ENCODE results near the gene LPO. TPM values are rescaled to one million over a fixed set of nuclear protein-coding genes. Genes with fewer than 3 reads are reported as not detected.

Gene LPO
- not detected for polyA plus RNA-seq (2013, experiment 1 of 4)
- polyA plus RNA-seq (2013, experiment 2 of 4) = 0.14 TPM
- polyA plus RNA-seq (2013, experiment 3 of 4) = not detected
- polyA plus RNA-seq (2013, experiment 4 of 4) = not detected

GRCh38 chr17:58238147-58238634, at the start of gene LPO:
LPO (plus strand) TSS chr17:58238584; CDS start chr17:58242980, 4,396 bp downstream.
- Histone ChIP-seq H3K4me1 (ENCODE audit: control insufficient read depth, insufficient read depth, low read length) (no peaks in the 10 kb centered on the region), H3K27me3 (ENCODE audit: control insufficient read depth, insufficient read depth, low read length, poor library complexity, severe bottlenecking) (peaks cover 47% of the 10 kb centered on the region), H3K27ac (ENCODE audit: insufficient read depth, low read depth, low read length, poor library complexity, severe bottlenecking) (no peak within 1 kb of the TSS), H3K4me3 (ENCODE audit: insufficient read depth, low read depth, low read length) (no peak within 1 kb of the TSS), H3K36me3 (ENCODE audit: control insufficient read depth, insufficient read depth, low read length) (no peaks in the 10 kb centered on the region), H3K9me3 (ENCODE audit: control insufficient read depth, low read length) (no peaks in the 10 kb centered on the region)
- WGBS, 2 experiments = 87 to 90% methylated on average over 5 of the region's 5 CpGs

- Histone ChIP-seq H3K27ac (ENCODE audit: insufficient read depth, low read depth, low read length, poor library complexity, severe bottlenecking) (no peak overlapping the region), H3K27me3 (ENCODE audit: control insufficient read depth, insufficient read depth, low read length, poor library complexity, severe bottlenecking) (no peaks in the 10 kb centered on the region), H3K36me3 (ENCODE audit: control insufficient read depth, insufficient read depth, low read length) (no peaks in the 10 kb centered on the region), H3K4me1 (ENCODE audit: control insufficient read depth, insufficient read depth, low read length) (no peaks in the 10 kb centered on the region), H3K4me3 (ENCODE audit: insufficient read depth, low read depth, low read length) (no peak overlapping the region), H3K9me3 (ENCODE audit: control insufficient read depth, low read length) (no peaks in the 10 kb centered on the region)
- 86 to 88% methylated on average over 11 of the region's 11 CpGs for WGBS, 2 experiments
These were observed 48.8 kb upstream of the LPO start for GRCh38 chr17:58189436-58190146.

DNA sequence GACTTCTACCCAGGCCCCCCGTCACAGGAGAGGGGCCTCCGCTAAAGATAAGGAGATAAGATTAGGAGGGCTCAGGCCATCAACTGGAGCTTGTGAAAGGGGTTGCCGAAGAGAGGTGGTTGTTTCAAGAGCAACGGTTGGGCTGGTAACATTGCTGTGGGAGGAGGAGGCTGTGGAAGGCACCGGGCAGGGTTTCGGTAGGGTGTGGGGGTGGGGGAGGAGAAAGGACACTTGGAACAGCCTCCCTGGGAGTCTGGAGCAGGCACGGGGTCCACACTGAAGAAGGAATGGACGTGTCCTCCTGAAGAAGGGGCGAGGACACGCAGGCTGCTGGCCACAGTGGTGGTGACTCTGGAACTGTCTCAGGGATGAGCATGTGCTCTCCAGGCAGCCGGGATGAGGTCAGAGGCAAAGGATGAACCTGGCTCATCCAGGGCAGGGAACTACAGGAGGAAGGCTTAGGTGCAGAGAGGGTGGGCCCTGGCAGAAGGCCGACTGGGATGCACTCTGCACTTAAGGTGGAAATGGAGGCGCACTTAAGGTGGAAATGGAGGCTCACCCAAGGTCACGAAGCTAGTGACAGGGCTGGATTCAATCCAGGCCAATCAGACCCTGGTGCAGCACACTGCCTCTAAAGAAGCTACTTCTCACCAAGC, 47.0 kb upstream of the LPO start:
- Histone ChIP-seq H3K27ac (ENCODE audit: insufficient read depth, low read depth, low read length, poor library complexity, severe bottlenecking) (no peak overlapping the region), H3K4me3 (ENCODE audit: insufficient read depth, low read depth, low read length) (no peak overlapping the region), H3K4me1 (ENCODE audit: control insufficient read depth, insufficient read depth, low read length) (no peaks in the 10 kb centered on the region), H3K36me3 (ENCODE audit: control insufficient read depth, insufficient read depth, low read length) (no peaks in the 10 kb centered on the region), H3K27me3 (ENCODE audit: control insufficient read depth, insufficient read depth, low read length, poor library complexity, severe bottlenecking) (no peaks in the 10 kb centered on the region), H3K9me3 (ENCODE audit: control insufficient read depth, low read length) (no peaks in the 10 kb centered on the region)
- WGBS, 2 experiments = 75 to 76% methylated on average over 14 of the region's 14 CpGs

GRCh38 chr17:58192612-58193011, 45.8 kb upstream of the LPO start, which contains the start of gene EPX:
EPX (plus strand) TSS chr17:58192726; CDS start chr17:58192847, 121 bp downstream.
- Histone ChIP-seq H3K27ac (ENCODE audit: insufficient read depth, low read depth, low read length, poor library complexity, severe bottlenecking) (no peak within 1 kb of the TSS), H3K36me3 (ENCODE audit: control insufficient read depth, insufficient read depth, low read length) (no peaks in the 10 kb centered on the region), H3K4me3 (ENCODE audit: insufficient read depth, low read depth, low read length) (no peak within 1 kb of the TSS), H3K4me1 (ENCODE audit: control insufficient read depth, insufficient read depth, low read length) (no peaks in the 10 kb centered on the region), H3K27me3 (ENCODE audit: control insufficient read depth, insufficient read depth, low read length, poor library complexity, severe bottlenecking) (no peaks in the 10 kb centered on the region), H3K9me3 (ENCODE audit: control insufficient read depth, low read length) (no peaks in the 10 kb centered on the region)
- 57 to 65% methylated on average over 6 of the region's 6 CpGs for WGBS, 2 experiments

GRCh38 chr17:58193641-58194255, 44.6 kb upstream of the LPO start:
- H3K27ac ChIP-seq (ENCODE audit: insufficient read depth, low read depth, low read length, poor library complexity, severe bottlenecking) = no peak overlapping the region
- 89 to 90% methylated on average over 18 of the region's 18 CpGs for WGBS, 2 experiments
- no peaks in the 10 kb centered on the region for H3K36me3 ChIP-seq (ENCODE audit: control insufficient read depth, insufficient read depth, low read length)
- H3K4me3 ChIP-seq (ENCODE audit: insufficient read depth, low read depth, low read length) = no peak overlapping the region
- H3K27me3 ChIP-seq (ENCODE audit: control insufficient read depth, insufficient read depth, low read length, poor library complexity, severe bottlenecking) = no peaks in the 10 kb centered on the region
- H3K9me3 ChIP-seq (ENCODE audit: control insufficient read depth, low read length) = no peaks in the 10 kb centered on the region
- no peaks in the 10 kb centered on the region for H3K4me1 ChIP-seq (ENCODE audit: control insufficient read depth, insufficient read depth, low read length)

GRCh38 chr17:58195518-58196123, 42.8 kb upstream of the LPO start:
- no peak overlapping the region for H3K27ac ChIP-seq (ENCODE audit: insufficient read depth, low read depth, low read length, poor library complexity, severe bottlenecking)
- H3K27me3 ChIP-seq (ENCODE audit: control insufficient read depth, insufficient read depth, low read length, poor library complexity, severe bottlenecking) = no peaks in the 10 kb centered on the region
- no peaks in the 10 kb centered on the region for H3K9me3 ChIP-seq (ENCODE audit: control insufficient read depth, low read length)
- H3K4me1 ChIP-seq (ENCODE audit: control insufficient read depth, insufficient read depth, low read length) = no peaks in the 10 kb centered on the region
- H3K36me3 ChIP-seq (ENCODE audit: control insufficient read depth, insufficient read depth, low read length) = no peaks in the 10 kb centered on the region
- H3K4me3 ChIP-seq (ENCODE audit: insufficient read depth, low read depth, low read length) = no peak overlapping the region
- 79 to 82% methylated on average over 4 to 5 of the region's 5 CpGs for WGBS, 2 experiments

- no peaks in the 10 kb centered on the region for H3K4me1 ChIP-seq (ENCODE audit: control insufficient read depth, insufficient read depth, low read length)
- H3K27ac ChIP-seq (ENCODE audit: insufficient read depth, low read depth, low read length, poor library complexity, severe bottlenecking) = no peak overlapping the region
- no peaks in the 10 kb centered on the region for H3K9me3 ChIP-seq (ENCODE audit: control insufficient read depth, low read length)
- WGBS, 2 experiments = 91 to 94% methylated on average over 7 of the region's 7 CpGs
- no peaks in the 10 kb centered on the region for H3K27me3 ChIP-seq (ENCODE audit: control insufficient read depth, insufficient read depth, low read length, poor library complexity, severe bottlenecking)
- no peaks in the 10 kb centered on the region for H3K36me3 ChIP-seq (ENCODE audit: control insufficient read depth, insufficient read depth, low read length)
- no peak overlapping the region for H3K4me3 ChIP-seq (ENCODE audit: insufficient read depth, low read depth, low read length)
These were observed 41.8 kb upstream of the LPO start for GRCh38 chr17:58196610-58197009.

DNA sequence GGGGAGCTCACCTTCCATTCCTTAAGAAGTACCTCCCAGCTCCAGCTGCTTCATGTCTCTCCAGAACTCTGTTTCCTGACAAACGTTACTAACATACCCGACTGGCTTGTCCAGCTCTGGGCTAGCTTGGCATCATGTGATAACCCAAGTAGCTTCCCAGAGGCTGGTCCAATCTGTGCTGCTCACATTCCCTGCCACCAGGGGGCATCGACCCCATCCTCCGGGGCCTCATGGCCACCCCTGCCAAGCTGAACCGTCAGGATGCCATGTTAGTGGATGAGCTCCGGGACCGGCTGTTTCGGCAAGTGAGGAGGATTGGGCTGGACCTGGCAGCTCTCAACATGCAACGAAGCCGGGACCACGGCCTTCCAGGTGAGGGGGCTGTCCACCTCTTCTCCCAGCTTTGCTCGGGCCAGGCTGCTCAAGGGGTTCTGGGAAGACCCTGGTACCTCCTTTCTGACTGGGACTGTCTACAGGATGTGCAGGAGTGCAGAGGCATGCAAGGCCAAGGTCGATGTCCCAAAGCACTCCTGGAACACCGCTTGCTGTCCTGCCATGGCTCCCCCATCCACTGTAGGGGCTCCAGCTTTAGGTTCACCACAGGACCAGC, 38.3 kb upstream of the LPO start:
- H3K27ac ChIP-seq (ENCODE audit: insufficient read depth, low read depth, low read length, poor library complexity, severe bottlenecking) = no peak overlapping the region
- no peaks in the 10 kb centered on the region for H3K36me3 ChIP-seq (ENCODE audit: control insufficient read depth, insufficient read depth, low read length)
- whole genome bisulfite sequencing, 2 experiments = 63 to 67% methylated on average over 14 of the region's 14 CpGs
- no peak overlapping the region for H3K4me3 ChIP-seq (ENCODE audit: insufficient read depth, low read depth, low read length)
- no peaks in the 10 kb centered on the region for H3K4me1 ChIP-seq (ENCODE audit: control insufficient read depth, insufficient read depth, low read length)
- no peaks in the 10 kb centered on the region for H3K27me3 ChIP-seq (ENCODE audit: control insufficient read depth, insufficient read depth, low read length, poor library complexity, severe bottlenecking)
- no peaks in the 10 kb centered on the region for H3K9me3 ChIP-seq (ENCODE audit: control insufficient read depth, low read length)

DNA sequence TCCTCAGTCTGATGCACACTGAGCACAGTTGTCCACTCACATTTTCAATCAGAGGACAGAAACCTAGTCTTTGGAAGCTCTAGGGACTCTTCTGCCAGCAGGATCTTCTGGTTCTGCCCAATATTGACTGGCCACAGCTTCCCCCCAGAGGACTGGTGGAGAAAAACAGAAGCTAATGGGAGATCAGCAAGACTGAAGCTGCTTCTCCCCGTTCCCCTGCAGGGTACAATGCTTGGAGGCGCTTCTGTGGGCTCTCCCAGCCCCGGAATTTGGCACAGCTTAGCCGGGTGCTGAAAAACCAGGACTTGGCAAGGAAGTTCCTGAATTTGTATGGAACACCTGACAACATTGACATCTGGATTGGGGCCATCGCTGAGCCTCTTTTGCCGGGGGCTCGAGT, 35.5 kb upstream of the LPO start:
- H3K36me3 ChIP-seq (ENCODE audit: control insufficient read depth, insufficient read depth, low read length) = no peaks in the 10 kb centered on the region
- no peaks in the 10 kb centered on the region for H3K9me3 ChIP-seq (ENCODE audit: control insufficient read depth, low read length)
- no peaks in the 10 kb centered on the region for H3K4me1 ChIP-seq (ENCODE audit: control insufficient read depth, insufficient read depth, low read length)
- 89 to 92% methylated on average over 7 of the region's 7 CpGs for WGBS, 2 experiments
- no peak overlapping the region for H3K4me3 ChIP-seq (ENCODE audit: insufficient read depth, low read depth, low read length)
- H3K27me3 ChIP-seq (ENCODE audit: control insufficient read depth, insufficient read depth, low read length, poor library complexity, severe bottlenecking) = no peaks in the 10 kb centered on the region
- no peak overlapping the region for H3K27ac ChIP-seq (ENCODE audit: insufficient read depth, low read depth, low read length, poor library complexity, severe bottlenecking)
